WTC11 (cell line): ENCODE measurements around the gene TMEM256. TPM values are rescaled to one million over a fixed set of nuclear protein-coding genes. Genes with fewer than 3 reads are reported as not detected.

ENCODE experiments used
- ATAC-seq: fragments of 200-7000 bp; cut with Tn5 transposase; 2 replicates; pipeline ENCODE4 v1.10.0; 2021; ENCODE audit warnings: mild to moderate bottlenecking, moderate library complexity
- CTCF ChIA-PET: fragments of 300-600 bp; sonication (Branson Sonifier 250); formaldehyde crosslinking; loops from one replicate; lab custom pipeline; 2021; ENCODE audit warnings: antibody characterized with exemption; lab: Charles Lee
- POLR2A ChIA-PET: fragments of 350-600 bp; sonication (Branson Sonifier 250); formaldehyde crosslinking; loops from one replicate; lab custom pipeline; 2021; ENCODE audit warnings: antibody characterized with exemption; lab: Charles Lee
- DNase-seq: peaks from one replicate; pipeline ENCODE4 v3.0.0; 2021; ENCODE audit warnings: low spot score
- H3K27ac Mint-ChIP-seq: 2 replicates; pipeline ENCODE4 v1.8.0; 2021; ENCODE audit warnings: mixed read lengths
- H3K27me3 Mint-ChIP-seq: 2 replicates; pipeline ENCODE4 v1.8.0; 2021; ENCODE audit warnings: low read depth, mild to moderate bottlenecking, moderate library complexity, mixed read lengths
- H3K36me3 Mint-ChIP-seq: 2 replicates; pipeline ENCODE4 v1.8.0; 2021; ENCODE audit warnings: mixed read lengths
- H3K4me1 Mint-ChIP-seq: 2 replicates; pipeline ENCODE4 v1.8.0; 2022; ENCODE audit warnings: mixed read lengths
- H3K4me3 Mint-ChIP-seq: 2 replicates; pipeline ENCODE4 v1.8.0; 2021; ENCODE audit warnings: mild to moderate bottlenecking, moderate library complexity, mixed read lengths
- H3K9me3 Mint-ChIP-seq: 2 replicates; pipeline ENCODE4 v1.8.0; 2021; ENCODE audit warnings: mixed read lengths
- ATF1 ChIP-seq: sonication (generic); formaldehyde crosslinking; IDR thresholded peaks from 2 replicates; pipeline ENCODE4 v1.8.1; 2023; ENCODE audit warnings: mild to moderate bottlenecking, moderate library complexity, missing genetic modification reagents
- EMX1 ChIP-seq: fragments of 250-450 bp; sonication (Bioruptor Pico); IDR thresholded peaks from 2 replicates; pipeline ENCODE4 v1.8.0; 2021; ENCODE audit warnings: mild to moderate bottlenecking
- ESRRA ChIP-seq: sonication (generic); formaldehyde crosslinking; IDR thresholded peaks from 2 replicates; pipeline ENCODE4 v1.8.1; 2022; ENCODE audit warnings: mild to moderate bottlenecking, missing genetic modification reagents, borderline replicate concordance
- FOXJ3 ChIP-seq: sonication (generic); formaldehyde crosslinking; IDR thresholded peaks from 2 replicates; pipeline ENCODE4 v1.9.0; 2021; ENCODE audit warnings: missing genetic modification reagents, mild to moderate bottlenecking, borderline replicate concordance
- FOXP1 ChIP-seq: sonication (generic); formaldehyde crosslinking; IDR thresholded peaks from 2 replicates; pipeline ENCODE4 v1.8.0; 2022; ENCODE audit warnings: missing genetic modification reagents, mild to moderate bottlenecking, moderate library complexity, borderline replicate concordance
- JAZF1 ChIP-seq: fragments of 250-450 bp; sonication (Bioruptor Pico); IDR thresholded peaks from 2 replicates; pipeline ENCODE4 v1.9.0; 2021; ENCODE audit warnings: moderate library complexity, mild to moderate bottlenecking, inconsistent platforms
- NFATC4 ChIP-seq: fragments of 250-450 bp; sonication (Bioruptor Pico); IDR thresholded peaks from 2 replicates; pipeline ENCODE4 v1.9.0; 2021; ENCODE audit warnings: mild to moderate bottlenecking
- OVOL2 ChIP-seq: fragments of 250-450 bp; sonication (Bioruptor Pico); IDR thresholded peaks from 2 replicates; pipeline ENCODE4 v1.9.0; 2021; ENCODE audit warnings: mild to moderate bottlenecking, borderline replicate concordance
- SMAD4 ChIP-seq: sonication (generic); formaldehyde crosslinking; IDR thresholded peaks from 2 replicates; pipeline ENCODE4 v1.8.0; 2022; ENCODE audit warnings: mild to moderate bottlenecking, missing genetic modification reagents
- SP1 ChIP-seq: sonication (generic); formaldehyde crosslinking; conservative IDR thresholded peaks from 2 replicates; pipeline ENCODE4 v1.8.1; 2022; ENCODE audit warnings: missing genetic modification reagents
- TEAD4 ChIP-seq: sonication (generic); formaldehyde crosslinking; IDR thresholded peaks from 2 replicates; pipeline ENCODE4 v1.8.0; 2022; ENCODE audit warnings: mild to moderate bottlenecking, missing genetic modification reagents
- TP53 ChIP-seq: sonication (generic); formaldehyde crosslinking; IDR thresholded peaks from 2 replicates; pipeline ENCODE4 v1.8.1; 2023; ENCODE audit warnings: mild to moderate bottlenecking, missing genetic modification reagents
- ZNF121 ChIP-seq: sonication (generic); formaldehyde crosslinking; IDR thresholded peaks from 2 replicates; pipeline ENCODE4 v1.8.0; 2023; ENCODE audit warnings: missing genetic modification reagents
- ZNF232 ChIP-seq: sonication (generic); formaldehyde crosslinking; IDR thresholded peaks from 2 replicates; pipeline ENCODE4 v1.8.0; 2022; ENCODE audit warnings: mild to moderate bottlenecking, missing genetic modification reagents
- total RNA-seq: library from RNA; stranded (reverse); gene quantifications from 3 replicates; pipeline ENCODE4 v1.2.3, GENCODE V29; 2021
- TF ChIP-seq, protein P1 (sequence below): sonication (generic); formaldehyde crosslinking; conservative IDR thresholded peaks from 2 replicates; pipeline ENCODE4 v1.8.1; 2023; ENCODE audit warnings: mild to moderate bottlenecking, low read depth, missing genetic modification reagents, moderate library complexity
- TF ChIP-seq, protein P2 (sequence below): fragments of 250-450 bp; sonication (Bioruptor Pico); IDR thresholded peaks from 2 replicates; pipeline ENCODE4 v1.8.0; 2021; ENCODE audit warnings: mild to moderate bottlenecking
- TF ChIP-seq, protein P3 (sequence below): sonication (generic); formaldehyde crosslinking; IDR thresholded peaks from 2 replicates; pipeline ENCODE4 v1.8.1; 2022; ENCODE audit warnings: low read depth, missing genetic modification reagents, borderline replicate concordance
- TF ChIP-seq, protein P4 (sequence below): fragments of 250-450 bp; sonication (Bioruptor Pico); IDR thresholded peaks from 2 replicates; pipeline ENCODE4 v1.9.0; 2021; ENCODE audit warnings: mild to moderate bottlenecking
- TF ChIP-seq, protein P5 (sequence below): fragments of 250-450 bp; sonication (Bioruptor Pico); conservative IDR thresholded peaks from 2 replicates; pipeline ENCODE4 v1.9.0; 2021; ENCODE audit warnings: mild to moderate bottlenecking
- TF ChIP-seq, protein P6 (sequence below): sonication (generic); formaldehyde crosslinking; IDR thresholded peaks from 2 replicates; pipeline ENCODE4 v1.8.0; 2022; ENCODE audit warnings: mild to moderate bottlenecking, missing genetic modification reagents
- TF ChIP-seq, protein P7 (sequence below): sonication (generic); formaldehyde crosslinking; IDR thresholded peaks from 2 replicates; pipeline ENCODE4 v1.8.0; 2022; ENCODE audit warnings: mild to moderate bottlenecking, missing genetic modification reagents
- TF ChIP-seq, protein P8 (sequence below): sonication (generic); formaldehyde crosslinking; IDR thresholded peaks from 2 replicates; pipeline ENCODE4 v1.8.1; 2022; ENCODE audit warnings: mild to moderate bottlenecking, moderate library complexity, missing genetic modification reagents

Gene TMEM256
- total RNA-seq, 1 experiment from 2014 or later: 132 TPM

DNA sequence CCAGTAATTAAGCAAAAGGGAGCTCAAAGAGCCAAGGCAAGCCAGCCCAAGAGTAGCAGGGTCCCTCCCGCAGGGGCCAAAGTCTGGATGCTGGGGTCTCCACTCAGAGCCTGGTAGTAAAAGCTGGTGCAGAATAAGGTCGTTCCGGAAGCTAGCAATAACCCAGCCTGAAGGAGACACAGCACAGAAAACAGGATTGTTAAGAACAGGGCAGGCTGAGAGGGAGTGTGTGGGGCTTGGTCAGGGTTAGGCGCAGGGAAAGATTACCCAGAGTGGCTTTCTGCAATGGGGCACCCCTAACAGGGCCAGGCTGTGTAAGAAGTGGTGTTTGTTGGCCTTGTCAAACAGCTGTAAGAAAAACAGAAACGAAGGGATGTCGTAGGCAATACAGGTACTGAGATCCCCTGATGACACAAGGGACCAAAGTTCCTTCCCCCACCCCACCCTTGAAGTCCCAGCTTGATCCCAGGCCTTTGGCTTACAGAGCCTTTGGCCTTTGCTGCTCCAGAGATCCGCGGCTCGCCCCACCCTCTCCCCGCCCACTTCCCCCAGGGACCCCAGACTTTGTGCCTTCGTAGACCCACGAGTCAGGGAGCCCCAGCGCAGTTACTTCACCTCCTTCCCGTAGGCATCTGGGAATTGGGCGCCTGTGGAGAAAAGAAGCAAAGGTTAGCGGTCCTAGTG is 712 bp downstream of the TMEM256 start (continued):
- TF ChIP-seq, protein P1, sequence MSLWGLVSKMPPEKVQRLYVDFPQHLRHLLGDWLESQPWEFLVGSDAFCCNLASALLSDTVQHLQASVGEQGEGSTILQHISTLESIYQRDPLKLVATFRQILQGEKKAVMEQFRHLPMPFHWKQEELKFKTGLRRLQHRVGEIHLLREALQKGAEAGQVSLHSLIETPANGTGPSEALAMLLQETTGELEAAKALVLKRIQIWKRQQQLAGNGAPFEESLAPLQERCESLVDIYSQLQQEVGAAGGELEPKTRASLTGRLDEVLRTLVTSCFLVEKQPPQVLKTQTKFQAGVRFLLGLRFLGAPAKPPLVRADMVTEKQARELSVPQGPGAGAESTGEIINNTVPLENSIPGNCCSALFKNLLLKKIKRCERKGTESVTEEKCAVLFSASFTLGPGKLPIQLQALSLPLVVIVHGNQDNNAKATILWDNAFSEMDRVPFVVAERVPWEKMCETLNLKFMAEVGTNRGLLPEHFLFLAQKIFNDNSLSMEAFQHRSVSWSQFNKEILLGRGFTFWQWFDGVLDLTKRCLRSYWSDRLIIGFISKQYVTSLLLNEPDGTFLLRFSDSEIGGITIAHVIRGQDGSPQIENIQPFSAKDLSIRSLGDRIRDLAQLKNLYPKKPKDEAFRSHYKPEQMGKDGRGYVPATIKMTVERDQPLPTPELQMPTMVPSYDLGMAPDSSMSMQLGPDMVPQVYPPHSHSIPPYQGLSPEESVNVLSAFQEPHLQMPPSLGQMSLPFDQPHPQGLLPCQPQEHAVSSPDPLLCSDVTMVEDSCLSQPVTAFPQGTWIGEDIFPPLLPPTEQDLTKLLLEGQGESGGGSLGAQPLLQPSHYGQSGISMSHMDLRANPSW (CRISPR knock-in tag): no peak
- TF ChIP-seq, protein P2, sequence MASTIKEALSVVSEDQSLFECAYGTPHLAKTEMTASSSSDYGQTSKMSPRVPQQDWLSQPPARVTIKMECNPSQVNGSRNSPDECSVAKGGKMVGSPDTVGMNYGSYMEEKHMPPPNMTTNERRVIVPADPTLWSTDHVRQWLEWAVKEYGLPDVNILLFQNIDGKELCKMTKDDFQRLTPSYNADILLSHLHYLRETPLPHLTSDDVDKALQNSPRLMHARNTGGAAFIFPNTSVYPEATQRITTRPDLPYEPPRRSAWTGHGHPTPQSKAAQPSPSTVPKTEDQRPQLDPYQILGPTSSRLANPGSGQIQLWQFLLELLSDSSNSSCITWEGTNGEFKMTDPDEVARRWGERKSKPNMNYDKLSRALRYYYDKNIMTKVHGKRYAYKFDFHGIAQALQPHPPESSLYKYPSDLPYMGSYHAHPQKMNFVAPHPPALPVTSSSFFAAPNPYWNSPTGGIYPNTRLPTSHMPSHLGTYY (CRISPR knock-in tag): no peak
- TF ChIP-seq, protein P3, sequence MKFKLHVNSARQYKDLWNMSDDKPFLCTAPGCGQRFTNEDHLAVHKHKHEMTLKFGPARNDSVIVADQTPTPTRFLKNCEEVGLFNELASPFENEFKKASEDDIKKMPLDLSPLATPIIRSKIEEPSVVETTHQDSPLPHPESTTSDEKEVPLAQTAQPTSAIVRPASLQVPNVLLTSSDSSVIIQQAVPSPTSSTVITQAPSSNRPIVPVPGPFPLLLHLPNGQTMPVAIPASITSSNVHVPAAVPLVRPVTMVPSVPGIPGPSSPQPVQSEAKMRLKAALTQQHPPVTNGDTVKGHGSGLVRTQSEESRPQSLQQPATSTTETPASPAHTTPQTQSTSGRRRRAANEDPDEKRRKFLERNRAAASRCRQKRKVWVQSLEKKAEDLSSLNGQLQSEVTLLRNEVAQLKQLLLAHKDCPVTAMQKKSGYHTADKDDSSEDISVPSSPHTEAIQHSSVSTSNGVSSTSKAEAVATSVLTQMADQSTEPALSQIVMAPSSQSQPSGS (CRISPR knock-in tag): no peak
- TF ChIP-seq FOXJ3 (CRISPR knock-in tag): no peak
- TF ChIP-seq, protein P4, sequence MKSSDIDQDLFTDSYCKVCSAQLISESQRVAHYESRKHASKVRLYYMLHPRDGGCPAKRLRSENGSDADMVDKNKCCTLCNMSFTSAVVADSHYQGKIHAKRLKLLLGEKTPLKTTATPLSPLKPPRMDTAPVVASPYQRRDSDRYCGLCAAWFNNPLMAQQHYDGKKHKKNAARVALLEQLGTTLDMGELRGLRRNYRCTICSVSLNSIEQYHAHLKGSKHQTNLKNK (CRISPR knock-in tag): no peak

DNA sequence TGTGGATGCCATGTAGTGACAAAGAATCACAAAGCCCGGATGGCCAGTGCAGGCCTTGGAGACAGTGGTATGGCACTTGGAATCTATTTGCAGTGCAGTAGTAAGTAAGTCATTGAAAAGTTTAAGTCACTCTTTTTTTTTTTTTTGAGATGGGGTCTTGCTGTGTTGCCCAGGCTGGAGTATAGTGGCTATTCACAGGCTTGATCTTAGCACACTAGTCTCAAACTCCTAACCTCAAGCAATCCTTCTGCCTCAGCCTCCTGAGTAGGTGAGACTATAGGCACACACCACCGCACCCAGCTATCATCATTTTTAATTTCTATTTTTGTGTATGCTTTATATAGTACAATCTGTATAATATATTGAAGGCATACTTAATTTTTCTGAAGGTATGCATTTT is 5.3 kb downstream of the TMEM256 start:
- TF ChIP-seq SP1 (CRISPR knock-in tag): no peak
- peak; percentile 84 for TF ChIP-seq ZNF121 (CRISPR knock-in tag)
- TF ChIP-seq, protein P5, sequence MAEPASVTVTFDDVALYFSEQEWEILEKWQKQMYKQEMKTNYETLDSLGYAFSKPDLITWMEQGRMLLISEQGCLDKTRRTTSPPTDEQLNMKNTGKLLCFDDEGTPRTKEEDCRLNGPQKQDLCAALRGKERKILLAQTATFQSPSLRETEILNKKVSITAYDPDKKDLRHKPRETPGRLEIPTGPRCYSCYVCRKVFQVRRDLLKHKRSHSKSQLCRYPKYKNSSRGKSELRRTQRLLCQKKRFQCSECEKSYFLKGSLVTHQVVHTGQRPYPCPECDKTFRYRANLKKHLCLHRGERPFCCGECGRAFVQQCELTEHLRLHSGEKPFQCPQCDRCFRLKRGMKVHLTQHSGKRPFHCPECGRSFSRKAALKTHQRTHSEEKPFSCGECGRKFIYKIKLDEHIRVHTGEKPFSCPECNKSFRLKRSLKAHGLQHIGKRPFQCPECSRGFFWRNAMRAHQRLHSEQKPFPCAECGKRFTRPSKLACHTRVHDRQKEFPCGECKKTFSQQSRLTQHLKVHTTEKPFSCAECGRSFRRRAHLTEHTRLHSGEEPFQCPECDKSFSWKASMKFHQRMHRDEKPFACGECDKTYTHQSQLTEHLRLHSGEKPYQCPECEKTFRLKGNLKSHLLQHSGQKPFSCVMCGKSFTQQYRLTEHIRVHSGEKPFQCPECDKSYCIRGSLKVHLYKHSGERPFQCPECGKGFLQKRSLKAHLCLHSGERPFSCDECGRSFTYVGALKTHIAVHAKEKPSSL (CRISPR knock-in tag): no peak
- no peak for TF ChIP-seq OVOL2 (CRISPR knock-in tag)
- TF ChIP-seq TP53: no peak
- TF ChIP-seq, protein P6, sequence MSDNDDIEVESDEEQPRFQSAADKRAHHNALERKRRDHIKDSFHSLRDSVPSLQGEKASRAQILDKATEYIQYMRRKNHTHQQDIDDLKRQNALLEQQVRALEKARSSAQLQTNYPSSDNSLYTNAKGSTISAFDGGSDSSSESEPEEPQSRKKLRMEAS (CRISPR knock-in tag): no peak
- Mint-ChIP-seq H3K36me3 (peaks cover 4% of the 10 kb centered on the region), H3K4me3 (no peak overlapping the region), H3K4me1 (peaks cover 12% of the 10 kb centered on the region), H3K27me3 (no peaks in the 10 kb centered on the region; the same call in 1 of the 2 replicates), H3K27ac (no peak overlapping the region), H3K9me3 (no peaks in the 10 kb centered on the region)
- DNase-seq (no peak), ATAC-seq (no peak)
- CTCF ChIA-PET: interaction anchor here (0.6 to 2.0 kb wide), 6 partner anchors 42 to 1600 kb away, joined by 3 to 9 read pairs (median 4); partner anchors contain the start of genes ACAP1 and SLC2A4
- POLR2A ChIA-PET: interaction anchor here (0.6 kb wide), 1 partner anchor 14 kb away, joined by 4 read pairs; no protein-coding TSS in a partner anchor

DNA sequence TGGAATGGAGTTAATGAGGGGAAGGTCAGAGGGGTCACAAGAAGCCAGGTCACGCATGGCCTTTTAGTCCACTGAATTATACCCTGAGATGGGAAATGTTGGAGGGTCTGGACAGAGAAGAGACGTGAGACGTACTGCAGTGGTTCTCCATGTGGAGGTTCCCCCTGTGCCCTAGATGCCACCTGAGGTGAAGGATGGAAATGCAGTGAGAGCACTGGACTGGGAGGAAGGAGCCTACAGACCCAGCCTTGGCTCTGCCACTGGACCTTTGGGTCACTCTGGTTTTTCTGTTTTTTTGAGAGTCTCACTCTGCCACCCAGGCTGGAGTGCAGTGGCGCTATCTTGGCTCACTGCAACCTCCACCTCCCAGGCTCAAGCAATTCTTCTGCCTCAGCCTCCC is 7.8 kb downstream of the TMEM256 start:
- Mint-ChIP-seq H3K27me3 (no peaks in the 10 kb centered on the region; the same call in 1 of the 2 replicates), H3K4me1 (peaks cover 7% of the 10 kb centered on the region), H3K9me3 (no peaks in the 10 kb centered on the region), H3K27ac (no peak overlapping the region), H3K36me3 (peaks cover 9% of the 10 kb centered on the region), H3K4me3 (no peak overlapping the region)
- DNase-seq (no peak), ATAC-seq (no peak)
- CTCF ChIA-PET: interaction anchor here (3.9 to 4.1 kb wide), 2 partner anchors 8 to 45 kb away, joined by 21 to 59 read pairs; partner anchors contain the start of genes FGF11 and TMEM256
- POLR2A ChIA-PET: no interaction called here
- TF ChIP-seq JAZF1 (no peak), ESRRA (CRISPR knock-in tag) (no peak), FOXP1 (CRISPR knock-in tag) (no peak), SMAD4 (CRISPR knock-in tag) (no peak), ATF1 (CRISPR knock-in tag) (no peak), TEAD4 (CRISPR knock-in tag) (no peak), ZNF232 (CRISPR knock-in tag) (no peak), EMX1 (CRISPR knock-in tag) (no peak), NFATC4 (CRISPR knock-in tag) (no peak)
- TF ChIP-seq, protein P7, sequence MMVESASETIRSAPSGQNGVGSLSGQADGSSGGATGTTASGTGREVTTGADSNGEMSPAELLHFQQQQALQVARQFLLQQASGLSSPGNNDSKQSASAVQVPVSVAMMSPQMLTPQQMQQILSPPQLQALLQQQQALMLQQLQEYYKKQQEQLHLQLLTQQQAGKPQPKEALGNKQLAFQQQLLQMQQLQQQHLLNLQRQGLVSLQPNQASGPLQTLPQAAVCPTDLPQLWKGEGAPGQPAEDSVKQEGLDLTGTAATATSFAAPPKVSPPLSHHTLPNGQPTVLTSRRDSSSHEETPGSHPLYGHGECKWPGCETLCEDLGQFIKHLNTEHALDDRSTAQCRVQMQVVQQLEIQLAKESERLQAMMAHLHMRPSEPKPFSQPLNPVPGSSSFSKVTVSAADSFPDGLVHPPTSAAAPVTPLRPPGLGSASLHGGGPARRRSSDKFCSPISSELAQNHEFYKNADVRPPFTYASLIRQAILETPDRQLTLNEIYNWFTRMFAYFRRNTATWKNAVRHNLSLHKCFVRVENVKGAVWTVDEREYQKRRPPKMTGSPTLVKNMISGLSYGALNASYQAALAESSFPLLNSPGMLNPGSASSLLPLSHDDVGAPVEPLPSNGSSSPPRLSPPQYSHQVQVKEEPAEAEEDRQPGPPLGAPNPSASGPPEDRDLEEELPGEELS (CRISPR knock-in tag): no peak
- TF ChIP-seq, protein P8, sequence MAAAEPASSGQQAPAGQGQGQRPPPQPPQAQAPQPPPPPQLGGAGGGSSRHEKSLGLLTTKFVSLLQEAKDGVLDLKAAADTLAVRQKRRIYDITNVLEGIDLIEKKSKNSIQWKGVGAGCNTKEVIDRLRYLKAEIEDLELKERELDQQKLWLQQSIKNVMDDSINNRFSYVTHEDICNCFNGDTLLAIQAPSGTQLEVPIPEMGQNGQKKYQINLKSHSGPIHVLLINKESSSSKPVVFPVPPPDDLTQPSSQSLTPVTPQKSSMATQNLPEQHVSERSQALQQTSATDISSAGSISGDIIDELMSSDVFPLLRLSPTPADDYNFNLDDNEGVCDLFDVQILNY: no peak
